GM11168 (cell line): ENCODE measurements around the gene ATF1.
"Not testable (repeated sequence)": the region's sequence is repeated elsewhere in the genome, so short reads cannot be mapped to it uniquely, and the experiment has no call there.

Source experiments
- in situ Hi-C: fragments of 300-500 bp; cut with MboI; formaldehyde crosslinking; loops from one replicate; pipeline ENCODE4 v1.12.0; 2022; ENCODE audit warnings: low sequenced_read_pairs; ENCODE audit not compliant: unreplicated experiment

Gene ATF1

DNA sequence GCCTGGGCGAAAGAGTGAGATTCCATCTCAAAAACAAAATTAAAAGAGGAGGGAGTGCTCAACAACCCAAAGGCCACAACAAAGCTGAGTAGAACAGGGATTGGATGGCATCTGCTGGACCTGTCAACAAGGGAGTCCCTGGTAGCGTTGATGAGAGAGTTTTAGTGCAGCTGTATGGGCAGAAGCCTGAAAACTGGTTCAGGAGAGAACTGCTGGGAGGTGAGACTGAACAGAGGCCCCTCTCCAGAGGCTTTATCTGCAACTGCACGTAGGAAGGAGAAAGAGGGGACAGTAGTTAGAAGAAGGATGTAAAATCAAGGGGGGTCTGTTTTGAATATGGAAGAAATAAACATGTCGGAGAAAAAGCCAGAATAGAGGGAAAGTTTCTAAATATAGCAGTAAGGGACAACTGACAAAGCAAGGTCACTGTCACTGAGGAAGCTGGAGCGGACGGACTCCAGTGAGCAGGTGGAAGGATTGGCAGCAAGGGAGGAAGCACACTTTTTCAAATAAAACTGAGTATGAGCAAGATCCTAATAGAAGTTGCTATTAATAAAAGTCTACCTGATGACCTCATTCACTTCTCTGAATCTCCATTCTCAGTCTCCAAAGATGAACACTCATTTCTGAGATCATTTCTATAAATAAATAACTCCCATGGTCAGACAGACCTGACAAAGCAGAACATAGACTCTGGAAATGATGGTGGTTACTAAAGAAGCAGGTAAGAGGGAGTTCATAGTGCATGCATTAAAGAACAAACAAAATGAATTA, 11.8 kb upstream of the ATF1 start:
- in situ Hi-C loops, result no loop called here

DNA sequence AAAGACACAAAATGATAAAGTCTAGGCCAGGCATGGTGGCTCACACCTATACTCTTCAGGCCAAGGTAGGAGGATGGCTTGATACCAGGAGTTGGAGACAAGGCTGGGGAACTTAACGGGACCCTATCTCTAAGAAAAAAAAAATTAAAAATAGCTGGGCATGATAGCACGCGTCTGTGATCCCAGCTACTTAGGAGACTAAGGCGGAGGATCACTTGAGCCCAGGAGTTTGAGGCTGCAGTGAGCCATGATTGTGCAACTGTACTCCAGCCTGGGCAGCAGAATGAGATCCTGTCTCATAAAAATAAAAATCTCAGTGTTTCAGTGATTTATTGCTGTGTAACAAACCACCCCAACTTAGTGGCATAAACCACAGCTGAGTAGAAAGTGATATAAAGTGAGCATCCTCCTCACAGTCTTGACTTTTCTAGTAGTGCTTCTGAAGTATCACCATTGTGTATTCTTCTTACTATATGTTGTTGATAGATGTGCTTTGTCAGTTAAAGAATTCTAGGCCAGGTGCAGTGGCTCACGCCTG, 10.6 kb upstream of the ATF1 start:
- in situ Hi-C loops, result no loop called here

DNA sequence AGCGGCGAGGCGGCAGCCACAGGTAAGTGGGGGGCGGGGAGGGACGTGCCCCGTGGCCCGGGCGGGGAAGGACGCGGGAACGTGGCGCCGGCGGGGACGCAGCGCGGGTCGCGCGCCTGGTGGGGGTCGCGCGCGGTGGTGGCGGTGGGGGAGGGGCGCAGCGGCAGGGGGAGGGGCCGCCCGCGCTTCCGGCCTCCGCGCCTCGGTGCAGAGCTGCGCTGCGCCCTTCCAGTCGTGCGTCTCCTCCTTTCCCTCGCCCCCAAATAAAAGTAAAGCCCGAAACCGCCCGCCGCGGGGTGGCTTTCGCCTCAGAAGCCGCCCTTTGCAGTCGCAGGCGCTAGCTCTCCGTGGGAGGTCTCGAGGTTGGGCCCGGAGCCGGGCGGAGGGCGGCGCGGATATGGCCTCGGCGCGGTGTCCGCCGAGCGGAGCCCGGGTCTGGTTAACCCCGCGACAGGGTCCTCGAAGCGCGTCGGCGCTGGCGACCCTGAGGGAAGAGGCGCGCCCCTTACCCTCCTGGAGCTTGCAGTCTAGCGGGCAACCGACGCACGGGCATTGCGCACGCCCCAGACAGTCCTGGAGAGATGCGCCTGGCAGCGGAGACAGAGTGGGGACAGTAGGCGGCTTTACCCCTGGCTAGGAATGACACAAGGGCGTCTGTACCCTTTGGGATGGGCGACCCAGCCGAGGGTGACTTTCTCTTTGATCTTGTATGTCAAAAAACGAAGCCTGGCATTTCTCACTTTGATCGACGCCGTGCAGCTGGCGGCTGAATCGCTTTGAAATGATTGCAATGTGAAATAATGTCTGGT, 589 bp downstream of the ATF1 start:
- in situ Hi-C loops, result no loop called here

DNA sequence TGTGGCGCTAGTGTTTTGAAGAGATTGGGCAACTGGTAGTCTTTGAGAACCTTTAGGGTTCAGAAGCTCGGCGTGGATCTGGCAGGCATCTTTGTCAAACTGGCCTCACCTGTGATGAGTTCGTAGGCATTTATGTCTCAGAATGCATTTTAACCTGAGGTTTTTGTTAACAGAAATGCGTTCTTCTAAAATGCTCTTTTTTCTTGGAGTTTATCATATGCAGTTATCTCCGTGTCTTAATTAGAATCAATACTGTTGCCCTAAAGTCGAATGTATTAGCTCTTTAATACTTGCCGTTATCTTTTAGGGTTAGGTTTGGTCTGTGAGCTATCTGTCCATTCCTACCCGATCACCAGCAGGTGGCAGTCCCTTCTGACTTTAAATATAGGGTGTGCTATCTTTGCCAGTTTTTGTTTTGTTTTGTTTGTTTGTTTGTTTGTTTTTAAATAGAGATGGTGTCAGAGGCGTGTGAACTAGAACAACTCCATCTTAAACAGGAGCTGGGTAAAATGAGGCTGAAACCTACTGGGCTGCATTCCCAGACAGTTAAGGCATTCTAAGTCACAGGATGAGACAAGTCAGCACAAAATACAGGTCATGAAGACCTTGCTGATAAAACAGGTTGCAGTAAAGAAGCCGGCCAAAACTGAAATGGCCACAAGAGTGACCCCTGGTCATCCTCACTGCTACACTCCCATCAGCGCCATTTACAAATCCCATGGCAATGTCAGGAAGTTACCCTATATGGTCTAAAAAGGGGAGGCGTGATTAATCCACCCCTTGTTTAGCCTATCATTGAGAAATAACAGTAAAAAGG, 1.4 kb downstream of the ATF1 start:
- in situ Hi-C loops, result no loop called here

DNA sequence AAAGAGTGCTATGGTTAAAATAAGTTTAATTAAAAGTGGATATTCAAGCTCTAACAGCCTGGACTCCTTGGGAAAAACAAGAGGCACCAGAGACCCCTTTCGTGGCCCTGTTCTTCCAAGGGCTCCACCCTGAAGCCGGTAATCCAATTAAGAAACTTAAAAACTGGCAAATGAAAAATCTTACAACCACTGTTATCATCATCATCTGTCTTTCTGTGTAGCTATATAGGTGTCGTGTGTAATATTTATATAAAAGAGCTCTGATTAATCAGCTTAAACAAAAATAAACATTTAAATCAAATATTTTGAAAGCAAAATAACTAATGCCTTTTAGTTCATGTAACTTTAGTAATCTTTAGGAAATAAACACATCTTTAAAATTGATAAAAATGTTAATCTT, 4.5 kb downstream of the ATF1 start:
- in situ Hi-C loops, result no loop called here

DNA sequence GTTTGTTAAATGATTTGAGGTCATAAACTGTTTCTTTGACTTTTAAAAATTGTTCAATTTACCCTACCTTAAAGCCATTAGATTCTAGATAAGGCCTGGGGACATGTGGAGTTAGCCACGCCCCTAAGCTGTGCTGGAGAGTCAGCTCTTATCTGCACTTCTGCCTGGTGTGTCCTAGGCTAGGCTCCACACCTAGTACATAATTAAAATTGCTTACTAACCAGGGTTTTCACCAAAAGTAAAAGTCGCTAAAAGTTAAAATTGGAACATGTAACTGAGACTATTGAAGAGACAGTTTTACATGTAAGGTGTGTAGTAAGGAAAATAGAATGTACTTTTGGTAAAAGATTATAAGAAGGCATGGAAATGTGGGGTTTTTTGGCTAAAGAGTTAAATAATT, 4.9 kb downstream of the ATF1 start:
- in situ Hi-C loops, result not testable (repeated sequence)

DNA sequence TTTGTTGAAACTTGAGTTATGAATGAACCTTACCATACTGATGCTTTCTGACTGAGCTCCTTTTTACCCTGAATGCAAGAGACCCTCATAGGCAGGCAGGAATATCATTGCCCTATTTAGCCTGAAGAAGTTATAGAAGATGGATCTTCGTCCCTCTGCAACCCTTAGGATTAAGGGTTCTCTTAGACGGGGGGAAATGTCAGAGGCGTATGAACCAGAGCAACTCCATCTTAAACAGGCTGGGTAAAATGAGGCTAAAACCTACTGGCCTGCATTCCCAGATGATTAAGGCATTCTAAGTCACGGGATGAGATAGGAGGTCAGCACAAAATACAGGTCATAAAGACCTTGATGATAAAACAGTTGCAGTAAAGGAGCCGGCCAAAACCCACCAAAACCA, 7.5 kb downstream of the ATF1 start:
- in situ Hi-C loops, result no loop called here

DNA sequence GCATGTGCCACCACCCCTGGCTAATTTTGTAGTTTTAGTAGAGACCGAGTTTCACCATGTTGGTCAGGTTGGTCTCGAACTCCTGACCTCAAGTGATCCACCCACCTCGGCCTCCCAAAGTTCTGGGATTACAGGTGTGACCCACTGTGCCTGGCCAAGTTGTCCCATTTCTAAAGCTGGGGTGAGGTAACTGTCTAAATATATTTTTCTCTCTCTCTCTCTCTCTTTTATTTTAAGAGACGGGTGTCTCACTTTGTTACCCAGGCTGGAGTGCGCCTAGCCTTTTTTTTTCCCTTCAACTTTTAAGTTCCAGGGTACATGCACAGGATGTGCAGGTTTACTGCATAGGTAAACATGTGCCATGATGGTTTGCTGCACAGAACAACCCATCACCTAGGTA, 8.6 kb downstream of the ATF1 start:
- in situ Hi-C loops, result no loop called here

DNA sequence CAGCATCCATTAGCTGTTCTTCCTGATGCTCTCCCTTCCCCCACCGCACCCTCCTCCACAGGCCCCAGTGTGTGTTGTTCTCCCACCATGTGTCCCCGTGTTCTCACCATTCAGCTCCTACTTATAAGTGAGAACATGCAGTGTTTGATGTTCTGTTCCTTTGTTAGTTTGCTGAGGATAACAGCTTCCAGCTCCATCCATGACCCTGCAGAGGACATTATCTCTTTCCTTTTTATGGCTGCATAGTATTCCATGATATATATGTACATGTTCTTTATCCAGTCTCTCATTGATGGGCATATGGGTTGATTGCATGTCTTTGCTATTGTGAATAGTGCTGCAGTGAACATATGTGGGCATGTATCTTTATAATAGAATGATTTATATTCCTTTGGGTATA, 9.0 kb downstream of the ATF1 start:
- in situ Hi-C loops, result no loop called here

DNA sequence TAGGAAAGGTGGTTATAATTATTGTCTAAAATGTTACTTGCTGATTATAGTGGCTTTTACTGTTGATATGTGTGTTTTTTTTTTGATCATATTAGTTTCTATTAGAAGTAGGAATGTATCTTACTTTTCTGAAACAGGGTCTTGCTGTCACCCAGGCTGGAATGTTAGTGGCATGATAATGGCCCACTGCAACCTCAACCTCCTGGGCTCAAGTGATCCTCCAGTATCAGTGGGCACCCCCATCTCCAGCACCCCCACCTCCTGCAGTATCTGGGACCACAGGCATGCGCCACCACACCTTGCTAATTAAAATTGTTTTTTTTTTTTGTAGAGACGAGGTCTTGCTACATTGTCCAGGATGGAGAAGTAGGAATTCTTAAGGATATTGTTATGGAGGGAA, 11.3 kb downstream of the ATF1 start:
- in situ Hi-C loops, result no loop called here

DNA sequence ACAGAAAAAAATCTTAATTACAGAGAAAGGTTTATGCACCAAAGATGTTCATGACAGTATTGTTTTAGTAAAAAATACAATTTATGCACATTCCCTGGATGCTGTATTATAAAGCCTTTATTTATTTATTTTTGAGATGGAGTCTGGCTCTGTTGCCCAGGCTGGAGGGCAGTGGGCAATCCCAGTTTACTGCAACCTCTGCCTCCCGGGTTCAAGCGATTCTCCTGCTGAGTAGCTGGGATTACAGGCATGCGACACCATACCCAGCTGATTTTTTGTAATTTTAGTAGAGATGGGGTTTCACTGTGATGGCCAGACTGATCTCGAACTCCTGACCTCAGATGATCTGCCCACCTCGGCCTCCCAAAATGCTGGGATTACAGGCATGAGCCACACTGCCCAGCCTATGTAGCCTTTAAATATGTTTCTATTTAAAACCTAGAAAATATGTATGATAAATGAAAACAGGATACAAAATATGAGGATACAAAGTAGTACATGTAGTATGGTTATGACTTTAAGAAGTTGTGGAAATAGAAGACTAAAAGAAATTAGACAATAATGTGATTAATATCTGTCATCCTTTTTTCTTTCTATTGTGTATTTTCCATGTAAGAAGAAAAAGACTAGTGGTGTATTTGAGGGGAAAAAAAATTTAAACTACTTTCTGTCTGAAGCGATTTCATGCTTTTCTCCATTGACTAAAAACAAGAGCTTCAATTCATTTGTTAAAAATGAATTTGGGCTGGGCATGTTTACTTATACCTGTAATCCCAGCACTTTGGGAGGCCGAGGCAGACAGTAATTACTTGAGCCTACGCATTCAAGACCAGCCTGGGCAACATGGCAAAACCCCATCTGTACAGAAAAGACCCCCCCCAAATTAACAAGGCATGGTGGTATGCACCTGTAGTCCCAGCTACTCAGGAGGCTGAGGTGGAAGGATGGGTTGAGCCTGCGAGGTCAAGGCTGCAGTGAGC, 13.1 kb downstream of the ATF1 start:
- in situ Hi-C loops, result no loop called here

DNA sequence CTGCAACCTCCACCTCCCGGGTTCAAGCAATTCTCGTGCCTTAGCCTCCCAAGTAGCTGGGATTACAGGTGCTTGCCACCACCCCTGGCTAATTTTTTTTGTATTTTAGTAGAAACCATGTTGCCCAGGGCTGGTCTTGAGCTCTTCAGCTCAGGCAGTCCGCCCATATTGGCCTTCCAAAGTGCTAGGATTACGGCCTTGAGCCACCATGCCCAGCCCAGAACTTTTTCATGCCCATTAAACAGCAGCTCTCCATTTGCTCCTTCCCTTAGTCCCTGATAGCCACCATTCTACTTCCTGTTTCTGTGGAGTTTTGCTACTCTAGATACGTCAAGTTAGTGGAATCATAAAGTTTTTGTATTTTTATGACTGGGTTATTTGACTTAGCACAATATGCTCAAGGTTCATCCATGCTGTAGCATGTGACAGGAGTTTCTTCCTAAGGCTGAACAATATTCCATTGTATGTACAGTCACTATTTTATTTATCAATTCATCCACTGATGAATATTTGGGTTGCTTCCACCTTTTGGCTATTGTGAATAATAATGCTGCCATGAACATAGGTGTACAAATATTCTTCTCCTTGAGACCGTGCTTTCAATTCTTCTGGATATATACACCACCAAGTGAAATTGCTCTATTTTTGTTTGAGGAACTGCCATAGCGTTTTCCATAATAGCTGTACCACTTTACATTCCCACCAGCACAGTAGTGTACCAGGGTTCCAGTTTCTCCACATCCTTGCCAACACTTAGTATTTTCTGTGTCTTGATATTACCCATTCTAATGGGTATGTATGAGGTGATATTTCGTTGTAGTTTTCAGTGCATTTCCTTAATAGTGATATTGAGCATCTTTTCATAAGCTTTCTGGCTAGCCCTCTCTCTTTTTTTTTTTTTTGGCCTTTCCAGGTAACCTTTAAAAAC, 15.0 kb downstream of the ATF1 start:
- in situ Hi-C loops, result no loop called here

DNA sequence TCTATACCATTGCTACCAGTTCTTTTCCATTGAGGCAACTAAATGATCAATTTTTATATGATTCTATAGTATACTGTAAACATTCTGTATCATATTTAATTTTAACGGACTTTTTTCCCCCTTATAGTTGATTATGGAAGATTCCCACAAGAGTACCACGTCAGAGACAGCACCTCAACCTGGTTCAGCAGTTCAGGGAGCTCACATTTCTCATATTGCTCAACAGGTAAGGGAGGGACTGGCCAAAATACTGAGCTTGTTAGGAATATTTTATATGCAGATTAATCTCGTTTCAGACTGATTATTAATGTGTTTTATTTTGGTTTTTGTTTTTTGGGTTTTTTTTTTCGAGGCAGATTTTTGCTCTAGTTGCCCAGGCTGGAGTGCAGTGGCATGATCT, 16.1 kb downstream of the ATF1 start:
- in situ Hi-C loops, result no loop called here

DNA sequence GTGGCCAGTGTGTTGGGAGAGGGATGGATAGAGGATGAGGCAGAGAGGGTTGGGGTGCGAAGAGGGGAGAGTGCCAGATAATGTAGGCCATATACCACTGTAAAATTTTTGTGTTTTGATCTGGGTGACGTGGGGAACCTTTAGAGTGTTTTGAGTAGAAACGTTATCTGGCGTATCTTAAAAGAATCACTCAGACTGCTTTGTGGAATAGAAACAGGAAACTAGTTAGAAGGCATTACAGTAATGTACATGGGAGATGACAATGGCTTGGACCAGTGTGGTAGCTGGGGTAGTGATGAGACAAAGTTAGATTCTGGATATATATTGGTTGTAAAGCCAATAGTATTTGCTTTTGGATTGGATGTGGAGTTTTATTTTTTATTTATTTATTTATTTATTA, 20.6 kb downstream of the ATF1 start:
- in situ Hi-C loops, result no loop called here

DNA sequence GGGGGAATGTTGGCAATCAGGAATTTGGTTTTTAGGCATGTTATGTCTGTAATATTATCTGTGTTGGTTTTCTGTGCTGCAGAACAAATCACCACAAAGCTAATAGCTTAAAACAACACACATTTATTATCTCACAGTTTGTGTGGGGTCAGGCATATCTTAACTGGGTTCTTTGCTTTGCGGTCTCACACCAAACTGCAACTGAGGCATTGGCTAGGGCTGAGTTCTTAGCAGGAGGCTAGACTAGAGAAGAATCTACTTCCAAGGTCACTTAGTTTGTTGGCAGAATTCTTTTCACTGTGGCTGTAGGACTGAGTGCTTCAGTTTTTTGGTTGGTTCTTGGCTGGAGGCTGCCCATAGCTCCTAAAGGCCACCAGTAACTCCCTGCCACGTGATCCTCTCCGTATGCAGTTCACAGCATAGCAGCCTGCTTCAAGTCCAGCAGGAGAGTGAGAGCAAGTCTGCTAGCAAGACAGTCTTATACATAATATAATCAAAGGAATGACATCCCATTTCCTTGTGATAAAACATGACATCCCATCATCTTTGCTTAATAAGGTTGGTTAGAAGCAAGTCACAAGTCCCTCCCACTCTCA, 21.6 kb downstream of the ATF1 start:
- in situ Hi-C loops, result no loop called here

DNA sequence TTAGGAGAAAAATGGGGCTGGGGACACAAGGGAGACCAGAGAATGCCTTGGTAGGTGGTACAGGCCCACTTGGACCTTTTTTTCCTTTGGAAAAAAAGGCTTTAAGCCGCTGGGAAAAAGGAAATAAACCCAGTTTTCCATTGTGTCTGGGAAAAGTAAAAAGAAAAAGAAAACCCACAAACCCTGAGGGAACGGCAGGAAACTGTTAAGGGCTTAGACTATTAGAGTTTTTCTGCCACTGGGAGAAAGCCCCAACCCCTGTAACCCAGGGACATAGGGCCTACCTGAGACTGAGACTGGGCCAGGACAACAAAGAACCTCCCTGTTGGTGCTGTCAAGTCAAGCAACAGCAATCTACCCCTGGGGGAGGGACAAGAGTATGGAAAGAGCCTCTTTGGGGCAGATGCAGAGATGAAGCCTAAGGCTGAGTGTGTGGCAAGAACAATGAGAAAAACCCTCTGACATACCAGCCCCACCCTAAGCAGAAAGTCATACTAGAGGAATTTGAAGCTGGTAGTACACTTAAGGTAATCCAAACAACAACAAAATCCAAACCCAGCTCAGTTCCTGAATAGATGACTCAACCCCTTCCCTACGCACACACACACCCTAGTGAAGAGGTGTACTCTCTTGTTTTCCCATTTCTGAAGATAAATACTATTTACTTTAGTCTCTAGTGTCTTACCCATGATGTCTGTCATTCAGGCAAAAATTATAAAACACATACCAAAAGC, 22.8 kb downstream of the ATF1 start:
- in situ Hi-C loops, result no loop called here

DNA sequence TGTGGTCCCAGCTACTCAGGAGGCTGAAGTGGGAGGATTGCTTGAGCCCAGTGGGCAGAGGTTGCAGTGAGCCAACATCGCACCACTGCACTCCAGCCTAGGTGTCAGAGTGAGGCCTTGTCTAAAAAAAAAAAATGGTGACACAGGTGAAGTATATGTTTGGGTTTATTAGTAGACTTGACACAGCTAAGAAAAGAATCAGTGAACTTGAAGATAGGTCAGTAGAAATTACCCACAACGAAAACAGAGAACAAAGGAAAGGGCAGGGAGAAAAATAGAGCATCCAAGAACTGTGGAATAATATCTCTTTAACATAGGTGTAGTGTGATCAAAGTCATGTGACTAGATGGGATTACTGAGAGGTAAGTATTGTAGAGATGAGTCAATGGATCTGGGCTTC, 23.7 kb downstream of the ATF1 start:
- in situ Hi-C loops, result no loop called here

DNA sequence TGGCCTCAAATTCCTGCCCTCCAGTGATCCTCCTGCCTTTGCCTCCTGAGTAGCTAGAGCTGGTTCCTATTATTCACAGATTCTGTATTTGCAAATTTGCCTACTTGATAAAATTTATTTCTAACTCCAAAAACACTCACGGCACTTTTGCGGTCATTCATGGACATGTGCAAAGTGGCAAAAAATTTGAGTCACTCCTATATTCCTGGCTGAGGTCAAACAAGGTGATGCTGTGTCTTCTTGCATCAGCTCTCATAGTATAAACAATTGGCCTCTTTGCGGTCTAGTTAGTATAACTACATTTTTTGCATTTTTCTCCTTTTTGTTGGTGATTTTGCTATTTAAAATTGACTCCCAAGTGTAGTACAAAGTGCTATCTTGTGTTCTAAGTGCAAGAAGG, 24.7 kb downstream of the ATF1 start:
- in situ Hi-C loops, result no loop called here
